Measurements from ENCODE around the gene TKTL1.
"Not testable (repeated sequence)": the region's sequence is repeated elsewhere in the genome, so short reads cannot be mapped to it uniquely, and the experiment has no call there.

Gene TKTL1

GRCh38 chrX:154332561-154332960 lies 37.0 kb downstream of the TKTL1 start:
- H3K27me3 ChIP-seq (ENCODE audit: insufficient read depth, low read length, poor library complexity) = no peaks in the 10 kb centered on the region
- DNase-seq = no peak
- H3K4me1 ChIP-seq (ENCODE audit: insufficient read depth, low read length) = peaks cover 2% of the 10 kb centered on the region; the same call in 1 of the 2 replicates
- H4K20me1 ChIP-seq (ENCODE audit: insufficient read depth, low read length) = no peaks in the 10 kb centered on the region
- no peak overlapping the region for H3K4me3 ChIP-seq (ENCODE audit: low read depth in 1 of 2, low read length in 2 of 2)
- no peak overlapping the region for H2AFZ ChIP-seq (ENCODE audit: low read depth, low read length)
- no peak overlapping the region for H3K27ac ChIP-seq (ENCODE audit: low read length)
- no peak overlapping the region for H3K9ac ChIP-seq (ENCODE audit: low read depth, low read length)
- H3K79me2 ChIP-seq (ENCODE audit: insufficient read depth, low read length) = no peaks in the 10 kb centered on the region
- TF ChIP-seq, protein P1, sequence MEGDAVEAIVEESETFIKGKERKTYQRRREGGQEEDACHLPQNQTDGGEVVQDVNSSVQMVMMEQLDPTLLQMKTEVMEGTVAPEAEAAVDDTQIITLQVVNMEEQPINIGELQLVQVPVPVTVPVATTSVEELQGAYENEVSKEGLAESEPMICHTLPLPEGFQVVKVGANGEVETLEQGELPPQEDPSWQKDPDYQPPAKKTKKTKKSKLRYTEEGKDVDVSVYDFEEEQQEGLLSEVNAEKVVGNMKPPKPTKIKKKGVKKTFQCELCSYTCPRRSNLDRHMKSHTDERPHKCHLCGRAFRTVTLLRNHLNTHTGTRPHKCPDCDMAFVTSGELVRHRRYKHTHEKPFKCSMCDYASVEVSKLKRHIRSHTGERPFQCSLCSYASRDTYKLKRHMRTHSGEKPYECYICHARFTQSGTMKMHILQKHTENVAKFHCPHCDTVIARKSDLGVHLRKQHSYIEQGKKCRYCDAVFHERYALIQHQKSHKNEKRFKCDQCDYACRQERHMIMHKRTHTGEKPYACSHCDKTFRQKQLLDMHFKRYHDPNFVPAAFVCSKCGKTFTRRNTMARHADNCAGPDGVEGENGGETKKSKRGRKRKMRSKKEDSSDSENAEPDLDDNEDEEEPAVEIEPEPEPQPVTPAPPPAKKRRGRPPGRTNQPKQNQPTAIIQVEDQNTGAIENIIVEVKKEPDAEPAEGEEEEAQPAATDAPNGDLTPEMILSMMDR (IDR thresholded peaks at IDR 0.05; ENCODE audit: borderline replicate concordance, extremely low read depth, low read length, poor library complexity, severe bottlenecking) = no peak
- no peak for TF ChIP-seq EZH2 (IDR thresholded peaks at IDR 0.05; ENCODE audit: borderline replicate concordance, low read depth, low read length, severe bottlenecking)
- ATAC-seq (ENCODE audit: insufficient read depth, low read depth) = no peak
- H3K4me2 ChIP-seq (ENCODE audit: insufficient read depth, low read length) = no peak overlapping the region
- H3K36me3 ChIP-seq (ENCODE audit: insufficient read depth, low read length) = no peaks in the 10 kb centered on the region
- H3K9me3 ChIP-seq (ENCODE audit: insufficient read depth, low read length, severe bottlenecking) = no peaks in the 10 kb centered on the region

GRCh38 chrX:154333116-154333515 lies 37.5 kb downstream of the TKTL1 start:
- Histone ChIP-seq H3K79me2 (ENCODE audit: insufficient read depth, low read length) (no peaks in the 10 kb centered on the region), H2AFZ (ENCODE audit: low read depth, low read length) (no peak overlapping the region), H3K9me3 (ENCODE audit: insufficient read depth, low read length, severe bottlenecking) (no peaks in the 10 kb centered on the region), H4K20me1 (ENCODE audit: insufficient read depth, low read length) (no peaks in the 10 kb centered on the region), H3K36me3 (ENCODE audit: insufficient read depth, low read length) (no peaks in the 10 kb centered on the region), H3K27me3 (ENCODE audit: insufficient read depth, low read length, poor library complexity) (no peaks in the 10 kb centered on the region), H3K4me1 (ENCODE audit: insufficient read depth, low read length) (no peaks in the 10 kb centered on the region), H3K4me3 (ENCODE audit: low read depth in 1 of 2, low read length in 2 of 2) (no peak overlapping the region), H3K4me2 (ENCODE audit: insufficient read depth, low read length) (no peak overlapping the region), H3K27ac (ENCODE audit: low read length) (no peak overlapping the region), H3K9ac (ENCODE audit: low read depth, low read length) (no peak overlapping the region)
- DNase-seq (no peak), ATAC-seq (ENCODE audit: insufficient read depth, low read depth) (no peak)
- no peak for TF ChIP-seq EZH2 (IDR thresholded peaks at IDR 0.05; ENCODE audit: borderline replicate concordance, low read depth, low read length, severe bottlenecking)
- TF ChIP-seq, protein P1 (IDR thresholded peaks at IDR 0.05; ENCODE audit: borderline replicate concordance, extremely low read depth, low read length, poor library complexity, severe bottlenecking) = no peak

DNA sequence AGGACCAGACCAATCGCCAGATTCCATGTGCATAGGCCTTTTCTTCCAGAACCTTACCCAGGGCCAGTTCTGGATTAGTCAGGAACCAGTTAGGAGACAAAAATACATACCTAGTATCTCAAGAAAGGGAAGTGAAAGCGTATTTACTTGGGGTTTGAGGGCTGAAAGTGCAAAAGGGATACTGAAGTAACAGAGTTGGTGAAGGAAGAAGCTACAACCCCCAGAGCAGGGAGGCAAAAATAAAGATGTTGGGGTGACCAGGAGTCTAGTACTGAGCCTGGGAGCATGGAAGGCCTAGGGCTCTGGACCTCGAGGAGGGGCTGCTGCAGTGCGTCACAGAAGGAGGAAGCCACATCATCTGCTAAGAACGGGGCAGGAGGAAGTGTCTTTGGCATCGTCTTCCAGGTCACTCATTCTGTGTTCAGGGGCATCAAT lies 38.3 kb downstream of the TKTL1 start:
- Histone ChIP-seq H3K27ac (ENCODE audit: low read length) (no peak overlapping the region), H3K4me1 (ENCODE audit: insufficient read depth, low read length) (no peaks in the 10 kb centered on the region), H3K4me3 (ENCODE audit: low read depth in 1 of 2, low read length in 2 of 2) (no peak overlapping the region), H3K27me3 (ENCODE audit: insufficient read depth, low read length, poor library complexity) (no peaks in the 10 kb centered on the region), H3K36me3 (ENCODE audit: insufficient read depth, low read length) (no peaks in the 10 kb centered on the region), H3K9me3 (ENCODE audit: insufficient read depth, low read length, severe bottlenecking) (no peaks in the 10 kb centered on the region), H3K79me2 (ENCODE audit: insufficient read depth, low read length) (no peaks in the 10 kb centered on the region), H3K9ac (ENCODE audit: low read depth, low read length) (no peak overlapping the region), H4K20me1 (ENCODE audit: insufficient read depth, low read length) (no peaks in the 10 kb centered on the region), H3K4me2 (ENCODE audit: insufficient read depth, low read length) (no peak overlapping the region), H2AFZ (ENCODE audit: low read depth, low read length) (no peak overlapping the region)
- ATAC-seq (ENCODE audit: insufficient read depth, low read depth) (no peak), DNase-seq (no peak)
- TF ChIP-seq, protein P1 (IDR thresholded peaks at IDR 0.05; ENCODE audit: borderline replicate concordance, extremely low read depth, low read length, poor library complexity, severe bottlenecking) = no peak
- no peak for TF ChIP-seq EZH2 (IDR thresholded peaks at IDR 0.05; ENCODE audit: borderline replicate concordance, low read depth, low read length, severe bottlenecking)

DNA sequence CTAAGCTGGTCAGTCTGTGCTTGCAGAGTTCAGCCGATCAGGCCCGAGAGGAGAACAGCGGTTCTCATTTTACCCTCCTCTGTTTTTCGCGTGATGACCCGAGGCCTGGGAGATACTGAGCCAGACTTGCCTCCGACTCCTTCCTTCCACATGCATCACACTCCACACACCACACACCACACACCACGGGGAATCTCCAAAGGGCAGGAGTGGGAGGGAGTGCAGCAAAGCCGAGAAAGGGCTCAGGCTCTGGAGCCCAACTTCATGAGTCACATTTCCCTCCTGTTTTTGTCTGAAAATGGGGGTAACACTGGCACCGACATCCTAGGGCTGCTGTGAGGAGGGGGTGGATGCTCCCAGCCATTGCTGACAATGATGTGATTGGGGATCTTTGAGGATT lies 38.9 kb downstream of the TKTL1 start:
- Histone ChIP-seq H3K27ac (ENCODE audit: low read length) (no peak overlapping the region), H3K4me1 (ENCODE audit: insufficient read depth, low read length) (no peaks in the 10 kb centered on the region), H4K20me1 (ENCODE audit: insufficient read depth, low read length) (no peaks in the 10 kb centered on the region), H3K27me3 (ENCODE audit: insufficient read depth, low read length, poor library complexity) (no peaks in the 10 kb centered on the region), H3K36me3 (ENCODE audit: insufficient read depth, low read length) (no peaks in the 10 kb centered on the region), H2AFZ (ENCODE audit: low read depth, low read length) (no peak overlapping the region), H3K79me2 (ENCODE audit: insufficient read depth, low read length) (no peaks in the 10 kb centered on the region), H3K9me3 (ENCODE audit: insufficient read depth, low read length, severe bottlenecking) (no peaks in the 10 kb centered on the region), H3K4me3 (ENCODE audit: low read depth in 1 of 2, low read length in 2 of 2) (no peak overlapping the region), H3K4me2 (ENCODE audit: insufficient read depth, low read length) (no peak overlapping the region), H3K9ac (ENCODE audit: low read depth, low read length) (no peak overlapping the region)
- DNase-seq (no peak), ATAC-seq (ENCODE audit: insufficient read depth, low read depth) (no peak)
- no peak for TF ChIP-seq EZH2 (IDR thresholded peaks at IDR 0.05; ENCODE audit: borderline replicate concordance, low read depth, low read length, severe bottlenecking)
- TF ChIP-seq, protein P1 (IDR thresholded peaks at IDR 0.05; ENCODE audit: borderline replicate concordance, extremely low read depth, low read length, poor library complexity, severe bottlenecking) = no peak

DNA sequence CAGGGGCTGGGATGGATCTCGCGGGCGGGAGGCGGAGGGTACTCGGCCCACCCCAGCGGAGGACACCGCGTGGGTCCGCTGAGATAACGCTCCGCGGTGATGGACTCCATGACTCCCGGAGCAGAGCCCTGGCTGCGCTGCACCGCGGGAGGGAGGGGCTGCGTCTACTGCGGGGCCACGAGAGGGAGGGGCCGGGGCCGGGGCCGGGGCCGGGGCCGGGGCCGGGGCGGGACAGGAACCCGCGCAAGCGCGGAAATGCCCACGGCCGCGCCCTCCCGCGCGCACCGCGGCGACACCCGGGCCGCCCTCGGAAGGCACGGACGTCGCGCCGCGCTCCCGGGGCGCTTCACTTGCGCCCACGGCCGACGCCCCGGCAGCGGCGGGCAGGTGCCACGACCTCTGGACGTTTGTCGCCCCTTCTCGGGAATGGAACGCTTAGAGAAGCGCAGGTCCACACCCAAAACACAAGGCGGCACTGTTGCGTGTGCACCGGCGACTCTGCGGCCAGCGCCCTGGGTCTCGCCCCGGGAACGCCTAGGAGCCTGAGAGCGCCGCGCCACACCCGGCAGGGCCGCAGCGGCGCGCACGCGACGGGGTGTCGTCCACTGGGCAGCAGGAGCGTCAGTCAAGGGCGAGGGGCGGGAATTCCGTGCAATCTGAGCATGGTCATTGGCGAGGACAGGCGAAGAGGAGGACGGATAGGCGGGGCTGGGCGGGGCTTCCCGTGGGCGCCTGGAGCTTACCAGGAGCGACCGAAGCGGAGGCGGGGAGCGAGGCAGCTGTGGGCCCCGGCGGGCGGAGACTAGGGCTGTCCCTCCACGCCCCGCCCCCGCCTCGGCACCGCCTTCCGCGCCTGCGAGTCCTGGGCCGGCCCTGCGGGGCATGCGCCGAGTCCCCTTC lies 46.1 kb downstream of the TKTL1 start:
- not testable (repeated sequence) for H3K4me1 ChIP-seq (ENCODE audit: insufficient read depth, low read length); H4K20me1 ChIP-seq (ENCODE audit: insufficient read depth, low read length); H3K36me3 ChIP-seq (ENCODE audit: insufficient read depth, low read length); H3K79me2 ChIP-seq (ENCODE audit: insufficient read depth, low read length); H3K27me3 ChIP-seq (ENCODE audit: insufficient read depth, low read length, poor library complexity); H3K27ac ChIP-seq (ENCODE audit: low read length); DNase-seq; H3K9ac ChIP-seq (ENCODE audit: low read depth, low read length); H3K9me3 ChIP-seq (ENCODE audit: insufficient read depth, low read length, severe bottlenecking)
- Histone ChIP-seq H3K4me2 (ENCODE audit: insufficient read depth, low read length) (peak overlapping the region; percentile 39; the same call in 1 of the 2 replicates), H2AFZ (ENCODE audit: low read depth, low read length) (peak overlapping the region; percentile 49; the same call in 1 of the 2 replicates), H3K4me3 (ENCODE audit: low read depth in 1 of 2, low read length in 2 of 2) (peak overlapping the region in 1 of 2 experiments; percentile 42; a peak in 1 of 4 replicates)
- peak; percentile 89 for ATAC-seq (ENCODE audit: insufficient read depth, low read depth)

Measured in DND-41 (cell line).